Urothelium cell line (cell line): ENCODE measurements around the gene CYSTM1.
A peak's percentile ranks its signal among the peaks of the same experiment; 100 is the strongest.

Experiments
- DNase-seq: peaks from one replicate; pipeline ENCODE4 v3.0.0; 2011; ENCODE audit warnings: low spot score, mixed read lengths
- FAIRE-seq: peaks from 2 replicates; lab custom pipeline; 2011; peaks lifted over from hg19 to GRCh38; lab: Jason Lieb, UNC

CYSTM1 gene

GRCh38 chr5:140174465-140175366 is at the start of gene CYSTM1:
Gene CYSTM1, plus strand, starts transcription at chr5:140175188. Its CDS starts 19,278 bp downstream, at chr5:140194466.
- FAIRE-seq (no peak), DNase-seq (peak; percentile 90)

- DNase-seq (no peak), FAIRE-seq (no peak)
Observed at GRCh38 chr5:140125637-140126036, 49.4 kb upstream of the CYSTM1 start, which contains the start of gene IGIP. Gene IGIP, plus strand, starts transcription at chr5:140125937. Its CDS starts 2,540 bp downstream, at chr5:140128477.

- no peak for FAIRE-seq
Observed at GRCh38 chr5:140126315-140127012, 48.5 kb upstream of the CYSTM1 start.

GRCh38 chr5:140128376-140128775 is 46.6 kb upstream of the CYSTM1 start:
- no peak for FAIRE-seq
- no peak for DNase-seq

More at GRCh38 chr5:140126315-140127012, 48.5 kb upstream of the CYSTM1 start:
- no peak for DNase-seq

GRCh38 chr5:140130949-140131733 is 43.8 kb upstream of the CYSTM1 start:
- no peak for FAIRE-seq
- no peak for DNase-seq

- DNase-seq (peak; percentile 71), FAIRE-seq (no peak)
Observed at GRCh38 chr5:140131967-140132409, 43.0 kb upstream of the CYSTM1 start.

- FAIRE-seq = no peak
- DNase-seq = no peak
Observed at GRCh38 chr5:140133514-140134167, 41.3 kb upstream of the CYSTM1 start.

GRCh38 chr5:140134277-140134935 is 40.6 kb upstream of the CYSTM1 start:
- DNase-seq (no peak), FAIRE-seq (no peak)

GRCh38 chr5:140135127-140135526 is 39.9 kb upstream of the CYSTM1 start:
- FAIRE-seq (no peak), DNase-seq (no peak)

GRCh38 chr5:140136624-140137023 is 38.4 kb upstream of the CYSTM1 start:
- DNase-seq (no peak), FAIRE-seq (no peak)

GRCh38 chr5:140140435-140140834 is 34.6 kb upstream of the CYSTM1 start:
- FAIRE-seq = no peak

GRCh38 chr5:140141241-140141640 is 33.7 kb upstream of the CYSTM1 start:
- DNase-seq (no peak), FAIRE-seq (no peak)

More at GRCh38 chr5:140140435-140140834, 34.6 kb upstream of the CYSTM1 start:
- DNase-seq = no peak

GRCh38 chr5:140142246-140142645 is 32.7 kb upstream of the CYSTM1 start:
- no peak for DNase-seq
- no peak for FAIRE-seq

GRCh38 chr5:140142856-140143255 is 32.1 kb upstream of the CYSTM1 start:
- FAIRE-seq = no peak
- DNase-seq = no peak

GRCh38 chr5:140143521-140144258 is 31.3 kb upstream of the CYSTM1 start:
- no peak for DNase-seq
- FAIRE-seq = no peak

- DNase-seq = no peak
- no peak for FAIRE-seq
Observed at GRCh38 chr5:140145256-140145655, 29.7 kb upstream of the CYSTM1 start.

- DNase-seq (peak; percentile 63), FAIRE-seq (no peak)
Observed at GRCh38 chr5:140145818-140146522, 29.0 kb upstream of the CYSTM1 start.

- DNase-seq (no peak), FAIRE-seq (no peak)
Observed at GRCh38 chr5:140146523-140146842, 28.5 kb upstream of the CYSTM1 start.

- DNase-seq = no peak
- FAIRE-seq = no peak
Observed at GRCh38 chr5:140147460-140147859, 27.5 kb upstream of the CYSTM1 start.
